ENCODE measurements around the gene TUSC7.

DNA sequence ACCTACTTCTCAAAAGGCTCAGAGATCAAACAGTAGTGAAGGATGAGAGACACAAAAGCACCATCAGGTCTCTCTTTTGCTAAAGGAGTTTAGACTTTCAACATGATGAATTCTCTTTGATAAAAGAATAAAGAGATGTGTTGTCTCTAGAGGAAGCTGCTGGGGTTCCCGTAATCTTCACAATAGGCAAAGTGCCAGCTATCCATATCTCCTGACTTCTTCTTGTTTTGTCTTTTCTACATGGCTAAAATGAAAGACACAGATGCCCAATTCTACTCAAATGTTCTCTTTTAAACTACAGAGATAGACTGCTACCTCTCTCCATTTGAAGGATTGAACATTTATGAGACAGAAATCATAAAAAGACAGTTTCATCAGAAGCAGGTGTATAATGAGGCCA, 38.4 kb upstream of the TUSC7 start:
- TF ChIP-seq POLR2A (IDR thresholded peaks at IDR 0.05), result no peak
- TF ChIP-seq, protein P1, sequence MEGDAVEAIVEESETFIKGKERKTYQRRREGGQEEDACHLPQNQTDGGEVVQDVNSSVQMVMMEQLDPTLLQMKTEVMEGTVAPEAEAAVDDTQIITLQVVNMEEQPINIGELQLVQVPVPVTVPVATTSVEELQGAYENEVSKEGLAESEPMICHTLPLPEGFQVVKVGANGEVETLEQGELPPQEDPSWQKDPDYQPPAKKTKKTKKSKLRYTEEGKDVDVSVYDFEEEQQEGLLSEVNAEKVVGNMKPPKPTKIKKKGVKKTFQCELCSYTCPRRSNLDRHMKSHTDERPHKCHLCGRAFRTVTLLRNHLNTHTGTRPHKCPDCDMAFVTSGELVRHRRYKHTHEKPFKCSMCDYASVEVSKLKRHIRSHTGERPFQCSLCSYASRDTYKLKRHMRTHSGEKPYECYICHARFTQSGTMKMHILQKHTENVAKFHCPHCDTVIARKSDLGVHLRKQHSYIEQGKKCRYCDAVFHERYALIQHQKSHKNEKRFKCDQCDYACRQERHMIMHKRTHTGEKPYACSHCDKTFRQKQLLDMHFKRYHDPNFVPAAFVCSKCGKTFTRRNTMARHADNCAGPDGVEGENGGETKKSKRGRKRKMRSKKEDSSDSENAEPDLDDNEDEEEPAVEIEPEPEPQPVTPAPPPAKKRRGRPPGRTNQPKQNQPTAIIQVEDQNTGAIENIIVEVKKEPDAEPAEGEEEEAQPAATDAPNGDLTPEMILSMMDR (IDR thresholded peaks at IDR 0.05), result no peak
